ENCODE results near the gene BSN.
A peak's percentile ranks its signal among the peaks of the same experiment; 100 is the strongest.

The BSN gene

DNA sequence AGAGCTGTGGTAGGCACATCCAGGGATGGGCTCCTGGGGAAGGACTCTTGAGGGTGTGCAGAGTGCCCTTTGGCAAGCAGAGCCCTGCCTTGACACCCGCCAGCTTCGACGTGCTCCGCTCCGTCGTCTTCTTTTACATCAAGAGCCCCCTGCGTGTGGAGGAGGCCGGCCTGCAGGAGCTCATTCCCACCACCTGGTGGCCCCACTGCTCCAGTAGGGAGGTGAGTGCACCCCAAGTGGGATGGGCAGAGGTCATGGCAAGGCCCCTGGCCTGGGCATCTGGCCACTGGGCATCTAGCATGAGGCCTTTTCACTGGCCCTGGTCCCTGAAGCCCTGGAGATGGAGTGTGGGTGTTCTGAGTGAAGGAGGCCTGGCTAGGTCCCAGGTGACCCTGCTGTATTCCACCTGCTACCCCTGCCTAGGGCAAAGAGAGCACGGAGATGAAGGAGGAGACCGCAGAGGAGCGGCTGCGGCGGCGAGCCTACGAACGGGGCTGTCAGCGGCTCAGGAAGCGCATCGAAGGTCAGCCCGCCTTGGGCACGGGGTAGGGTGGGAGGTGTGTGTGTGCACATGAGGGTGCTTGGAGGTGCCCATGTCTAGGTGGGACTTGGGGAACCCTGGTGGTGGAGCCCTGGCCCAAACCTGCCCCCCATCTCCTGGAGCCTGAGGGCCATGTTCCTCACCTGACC, 147.3 kb downstream of the BSN start:
- no CpG with 5 or more reads among the region's 21 CpGs for WGBS, 2 donors (ENCODE audit: extremely low coverage in 2 of 2, insufficient read length in 2 of 2, insufficient replicate concordance in 1 of 2)
- no peak overlapping the region for H2BK120ac ChIP-seq (ENCODE audit: low read depth, low read length)
- DNase-seq (ENCODE audit: low spot score) = no peak
- peaks cover 0 to 2% of the 10 kb centered on the region in 2 donors for H3K4me1 ChIP-seq (ENCODE audit: control insufficient read depth in 2 of 2, insufficient read depth in 1 of 2, low read depth in 1 of 2, low read length in 2 of 2)
- no peak overlapping the region for H2AFZ ChIP-seq (ENCODE audit: low read length)
- H3K36me3 ChIP-seq (replicated peaks in 1 of 2; ENCODE audit: control insufficient read depth in 2 of 2, insufficient read depth in 2 of 2, low read length in 2 of 2) = peaks cover 17 to 48% of the 10 kb centered on the region in 2 donors
- H4K91ac ChIP-seq (ENCODE audit: low read depth, low read length, poor library complexity) = no peak overlapping the region
- peaks cover 2% of the 10 kb centered on the region for H3K79me1 ChIP-seq (ENCODE audit: low read depth, low read length)
- no peak overlapping the region for H3K4me2 ChIP-seq (ENCODE audit: insufficient read depth, low read length, poor library complexity, severe bottlenecking)
- peak overlapping the region in 1 of 2 donors; percentile 61 for H3K4me3 ChIP-seq (ENCODE audit: low read length in 2 of 2)
- H2BK5ac ChIP-seq (ENCODE audit: low read length) = peak overlapping the region; percentile 32
- H3K9ac ChIP-seq (ENCODE audit: low read depth, low read length, poor library complexity) = no peak overlapping the region
- no peaks in the 10 kb centered on the region for H3K27me3 ChIP-seq (ENCODE audit: control insufficient read depth in 3 of 3, insufficient read depth in 3 of 3, low read depth in 1 of 3, low read length in 3 of 3)
- no peak overlapping the region for H3K23ac ChIP-seq (ENCODE audit: low read depth, low read length, poor library complexity)
- peak overlapping the region; percentile 31 for H3K18ac ChIP-seq (ENCODE audit: low read length)
- H3K14ac ChIP-seq (ENCODE audit: low read length) = no peak overlapping the region
- H3K9me3 ChIP-seq (replicated peaks in 1 of 2; ENCODE audit: control insufficient read depth in 2 of 2, insufficient read depth in 1 of 2, low read depth in 1 of 2, low read length in 2 of 2) = peaks cover 0 to 2% of the 10 kb centered on the region in 2 donors
- no peak overlapping the region for H4K8ac ChIP-seq (ENCODE audit: low read depth, low read length)
- no peak overlapping the region for H2BK15ac ChIP-seq (ENCODE audit: low read length)
- no peak overlapping the region for H2AK5ac ChIP-seq (ENCODE audit: low read depth, low read length)
- H2BK12ac ChIP-seq (ENCODE audit: low read length) = no peak overlapping the region
- no peak overlapping the region for H3K4ac ChIP-seq (ENCODE audit: low read length)
- H3K27ac ChIP-seq (replicated peaks; ENCODE audit: low read length) = peak overlapping the region; percentile 14

DNA sequence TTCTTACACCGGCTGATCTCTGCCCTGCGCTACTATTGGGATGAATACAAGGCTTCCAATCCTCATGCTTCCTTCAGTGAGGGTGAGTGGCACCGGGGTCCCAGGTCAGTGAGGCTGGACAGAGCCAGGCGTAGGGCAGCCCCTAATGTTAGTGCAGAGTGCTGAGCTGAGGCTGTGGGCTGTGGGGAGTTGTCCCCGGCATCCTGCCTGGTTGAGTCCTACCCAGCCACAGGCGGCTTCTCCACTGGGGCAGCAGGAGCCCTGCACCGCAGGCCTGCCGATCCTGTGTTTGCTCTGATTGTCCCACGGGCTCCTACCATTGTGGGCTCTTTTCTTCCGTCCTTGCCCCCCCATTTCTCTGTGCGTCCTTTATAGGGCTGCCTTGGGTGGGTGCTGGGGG, 148.4 kb downstream of the BSN start:
- Histone ChIP-seq H4K8ac (ENCODE audit: low read depth, low read length) (peak overlapping the region; percentile 77), H2BK120ac (ENCODE audit: low read depth, low read length) (no peak overlapping the region), H3K18ac (ENCODE audit: low read length) (no peak overlapping the region), H4K91ac (ENCODE audit: low read depth, low read length, poor library complexity) (no peak overlapping the region), H2BK15ac (ENCODE audit: low read length) (no peak overlapping the region), H3K36me3 (replicated peaks in 1 of 2; ENCODE audit: control insufficient read depth in 2 of 2, insufficient read depth in 2 of 2, low read length in 2 of 2) (peaks cover 17 to 49% of the 10 kb centered on the region in 2 donors), H3K9ac (ENCODE audit: low read depth, low read length, poor library complexity) (peak overlapping the region; percentile 50), H2AK5ac (ENCODE audit: low read depth, low read length) (no peak overlapping the region), H3K4ac (ENCODE audit: low read length) (no peak overlapping the region), H3K4me3 (ENCODE audit: low read length in 2 of 2) (no peak overlapping the region), H3K14ac (ENCODE audit: low read length) (no peak overlapping the region), H2BK12ac (ENCODE audit: low read length) (no peak overlapping the region), H3K9me3 (replicated peaks in 1 of 2; ENCODE audit: control insufficient read depth in 2 of 2, insufficient read depth in 1 of 2, low read depth in 1 of 2, low read length in 2 of 2) (peaks cover 0 to 2% of the 10 kb centered on the region in 2 donors), H3K27me3 (ENCODE audit: control insufficient read depth in 3 of 3, insufficient read depth in 3 of 3, low read depth in 1 of 3, low read length in 3 of 3) (no peaks in the 10 kb centered on the region), H3K4me1 (ENCODE audit: control insufficient read depth in 2 of 2, insufficient read depth in 1 of 2, low read depth in 1 of 2, low read length in 2 of 2) (peaks cover 0 to 2% of the 10 kb centered on the region in 2 donors), H3K23ac (ENCODE audit: low read depth, low read length, poor library complexity) (no peak overlapping the region), H3K27ac (replicated peaks; ENCODE audit: low read length) (no peak overlapping the region), H3K4me2 (ENCODE audit: insufficient read depth, low read length, poor library complexity, severe bottlenecking) (no peak overlapping the region), H2BK5ac (ENCODE audit: low read length) (no peak overlapping the region), H2AFZ (ENCODE audit: low read length) (no peak overlapping the region), H3K79me1 (ENCODE audit: low read depth, low read length) (no peaks in the 10 kb centered on the region)
- no CpG with 5 or more reads among the region's 11 CpGs for WGBS, 2 donors (ENCODE audit: extremely low coverage in 2 of 2, insufficient read length in 2 of 2, insufficient replicate concordance in 1 of 2)
- DNase-seq (ENCODE audit: low spot score) = no peak

DNA sequence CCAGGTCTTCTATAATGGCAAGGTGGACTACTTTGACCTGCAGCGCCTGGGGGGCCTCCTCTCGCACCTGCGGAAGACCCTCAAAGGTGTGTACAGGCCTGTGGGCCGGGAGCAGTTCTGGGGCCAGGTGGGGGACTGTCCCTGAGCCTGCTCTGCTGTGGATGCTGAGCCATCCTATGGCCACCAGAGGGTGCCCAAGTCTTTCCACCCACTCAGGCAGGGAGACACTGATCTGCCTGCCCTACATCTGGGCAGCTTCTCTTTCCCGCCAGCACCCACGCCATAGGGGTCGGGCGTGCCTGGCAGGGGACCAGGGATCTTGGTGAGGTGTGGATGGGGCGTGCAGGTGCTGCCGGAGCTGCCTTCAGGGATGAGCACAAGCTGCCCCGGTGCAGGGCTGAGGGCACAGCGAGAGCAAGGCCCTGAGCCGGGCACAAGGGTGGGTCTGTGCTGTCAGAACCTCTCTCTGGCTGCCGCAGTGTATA, 149.2 kb downstream of the BSN start:
- peaks cover 0 to 2% of the 10 kb centered on the region in 2 donors for H3K4me1 ChIP-seq (ENCODE audit: control insufficient read depth in 2 of 2, insufficient read depth in 1 of 2, low read depth in 1 of 2, low read length in 2 of 2)
- H2AK5ac ChIP-seq (ENCODE audit: low read depth, low read length) = no peak overlapping the region
- H3K4me2 ChIP-seq (ENCODE audit: insufficient read depth, low read length, poor library complexity, severe bottlenecking) = no peak overlapping the region
- H3K23ac ChIP-seq (ENCODE audit: low read depth, low read length, poor library complexity) = no peak overlapping the region
- H2BK120ac ChIP-seq (ENCODE audit: low read depth, low read length) = no peak overlapping the region
- no CpG with 5 or more reads among the region's 14 CpGs for WGBS, 2 donors (ENCODE audit: extremely low coverage in 2 of 2, insufficient read length in 2 of 2, insufficient replicate concordance in 1 of 2)
- no peaks in the 10 kb centered on the region for H3K79me1 ChIP-seq (ENCODE audit: low read depth, low read length)
- H3K9ac ChIP-seq (ENCODE audit: low read depth, low read length, poor library complexity) = peak overlapping the region; percentile 67
- peaks cover 0 to 2% of the 10 kb centered on the region in 2 donors for H3K9me3 ChIP-seq (replicated peaks in 1 of 2; ENCODE audit: control insufficient read depth in 2 of 2, insufficient read depth in 1 of 2, low read depth in 1 of 2, low read length in 2 of 2)
- H3K27me3 ChIP-seq (ENCODE audit: control insufficient read depth in 3 of 3, insufficient read depth in 3 of 3, low read depth in 1 of 3, low read length in 3 of 3) = no peaks in the 10 kb centered on the region
- peaks cover 15 to 43% of the 10 kb centered on the region in 2 donors for H3K36me3 ChIP-seq (replicated peaks in 1 of 2; ENCODE audit: control insufficient read depth in 2 of 2, insufficient read depth in 2 of 2, low read length in 2 of 2)
- no peak overlapping the region for H2AFZ ChIP-seq (ENCODE audit: low read length)
- H3K4ac ChIP-seq (ENCODE audit: low read length) = no peak overlapping the region
- no peak overlapping the region for H2BK15ac ChIP-seq (ENCODE audit: low read length)
- no peak overlapping the region for H4K91ac ChIP-seq (ENCODE audit: low read depth, low read length, poor library complexity)
- no peak overlapping the region for H4K8ac ChIP-seq (ENCODE audit: low read depth, low read length)
- H3K14ac ChIP-seq (ENCODE audit: low read length) = no peak overlapping the region
- H3K4me3 ChIP-seq (ENCODE audit: low read length in 2 of 2) = no peak overlapping the region
- H2BK12ac ChIP-seq (ENCODE audit: low read length) = no peak overlapping the region
- peak; percentile 45 for DNase-seq (ENCODE audit: low spot score)
- H3K18ac ChIP-seq (ENCODE audit: low read length) = no peak overlapping the region
- H3K27ac ChIP-seq (replicated peaks; ENCODE audit: low read length) = no peak overlapping the region
- peak overlapping the region; percentile 16 for H2BK5ac ChIP-seq (ENCODE audit: low read length)

- no peak for DNase-seq (ENCODE audit: low spot score)
- H3K27ac ChIP-seq (replicated peaks; ENCODE audit: low read length) = no peak overlapping the region
- no peak overlapping the region for H4K8ac ChIP-seq (ENCODE audit: low read depth, low read length)
- H3K14ac ChIP-seq (ENCODE audit: low read length) = no peak overlapping the region
- no peak overlapping the region for H3K18ac ChIP-seq (ENCODE audit: low read length)
- H2AFZ ChIP-seq (ENCODE audit: low read length) = no peak overlapping the region
- no peak overlapping the region for H2BK120ac ChIP-seq (ENCODE audit: low read depth, low read length)
- peaks cover 15 to 43% of the 10 kb centered on the region in 2 donors for H3K36me3 ChIP-seq (replicated peaks in 1 of 2; ENCODE audit: control insufficient read depth in 2 of 2, insufficient read depth in 2 of 2, low read length in 2 of 2)
- H3K27me3 ChIP-seq (ENCODE audit: control insufficient read depth in 3 of 3, insufficient read depth in 3 of 3, low read depth in 1 of 3, low read length in 3 of 3) = no peaks in the 10 kb centered on the region
- no peak overlapping the region for H4K91ac ChIP-seq (ENCODE audit: low read depth, low read length, poor library complexity)
- H3K23ac ChIP-seq (ENCODE audit: low read depth, low read length, poor library complexity) = no peak overlapping the region
- no peak overlapping the region for H2BK12ac ChIP-seq (ENCODE audit: low read length)
- H3K4me2 ChIP-seq (ENCODE audit: insufficient read depth, low read length, poor library complexity, severe bottlenecking) = no peak overlapping the region
- H2AK5ac ChIP-seq (ENCODE audit: low read depth, low read length) = no peak overlapping the region
- no CpG with 5 or more reads among the region's 7 CpGs for WGBS, 2 donors (ENCODE audit: extremely low coverage in 2 of 2, insufficient read length in 2 of 2, insufficient replicate concordance in 1 of 2)
- no peak overlapping the region for H3K4me3 ChIP-seq (ENCODE audit: low read length in 2 of 2)
- H3K4me1 ChIP-seq (ENCODE audit: control insufficient read depth in 2 of 2, insufficient read depth in 1 of 2, low read depth in 1 of 2, low read length in 2 of 2) = peaks cover 0 to 2% of the 10 kb centered on the region in 2 donors
- H2BK15ac ChIP-seq (ENCODE audit: low read length) = no peak overlapping the region
- H3K79me1 ChIP-seq (ENCODE audit: low read depth, low read length) = no peaks in the 10 kb centered on the region
- H3K9ac ChIP-seq (ENCODE audit: low read depth, low read length, poor library complexity) = peak overlapping the region; percentile 67
- H3K4ac ChIP-seq (ENCODE audit: low read length) = no peak overlapping the region
- H2BK5ac ChIP-seq (ENCODE audit: low read length) = no peak overlapping the region
- H3K9me3 ChIP-seq (replicated peaks in 1 of 2; ENCODE audit: control insufficient read depth in 2 of 2, insufficient read depth in 1 of 2, low read depth in 1 of 2, low read length in 2 of 2) = peaks cover 0 to 2% of the 10 kb centered on the region in 2 donors
These were observed 149.7 kb downstream of the BSN start for GRCh38 chr3:49703956-49704355.

Data from neuronal stem cell (in vitro differentiated cells).